IPS-18a (cell line): ENCODE results near the gene MVB12B.
A peak's percentile ranks its signal among the peaks of the same experiment; 100 is the strongest.

Source experiments
- H3K27ac ChIP-seq: one replicate; pipeline ENCODE4 v1.5.1; 2013; ENCODE audit warnings: low read length
- H3K27me3 ChIP-seq: one replicate; pipeline ENCODE4 v1.6.1; 2013; ENCODE audit warnings: mild to moderate bottlenecking, low read length; ENCODE audit not compliant: control insufficient read depth, insufficient read depth
- H3K36me3 ChIP-seq: one replicate; pipeline ENCODE4 v1.6.1; 2013; ENCODE audit warnings: low read depth, low read length; ENCODE audit not compliant: control insufficient read depth
- H3K4me1 ChIP-seq: one replicate; pipeline ENCODE4 v1.6.1; 2013; ENCODE audit warnings: low read depth, low read length; ENCODE audit not compliant: control insufficient read depth
- H3K4me3 ChIP-seq: one replicate; pipeline ENCODE4 v1.5.1; 2013; ENCODE audit warnings: low read length
- H3K9ac ChIP-seq: one replicate; pipeline ENCODE4 v1.6.1; 2013; ENCODE audit warnings: mild to moderate bottlenecking, low read length, moderate library complexity
- H3K9me3 ChIP-seq: one replicate; pipeline ENCODE4 v1.6.1; 2013; ENCODE audit warnings: low read depth, low read length; ENCODE audit not compliant: control insufficient read depth

The MVB12B gene

DNA sequence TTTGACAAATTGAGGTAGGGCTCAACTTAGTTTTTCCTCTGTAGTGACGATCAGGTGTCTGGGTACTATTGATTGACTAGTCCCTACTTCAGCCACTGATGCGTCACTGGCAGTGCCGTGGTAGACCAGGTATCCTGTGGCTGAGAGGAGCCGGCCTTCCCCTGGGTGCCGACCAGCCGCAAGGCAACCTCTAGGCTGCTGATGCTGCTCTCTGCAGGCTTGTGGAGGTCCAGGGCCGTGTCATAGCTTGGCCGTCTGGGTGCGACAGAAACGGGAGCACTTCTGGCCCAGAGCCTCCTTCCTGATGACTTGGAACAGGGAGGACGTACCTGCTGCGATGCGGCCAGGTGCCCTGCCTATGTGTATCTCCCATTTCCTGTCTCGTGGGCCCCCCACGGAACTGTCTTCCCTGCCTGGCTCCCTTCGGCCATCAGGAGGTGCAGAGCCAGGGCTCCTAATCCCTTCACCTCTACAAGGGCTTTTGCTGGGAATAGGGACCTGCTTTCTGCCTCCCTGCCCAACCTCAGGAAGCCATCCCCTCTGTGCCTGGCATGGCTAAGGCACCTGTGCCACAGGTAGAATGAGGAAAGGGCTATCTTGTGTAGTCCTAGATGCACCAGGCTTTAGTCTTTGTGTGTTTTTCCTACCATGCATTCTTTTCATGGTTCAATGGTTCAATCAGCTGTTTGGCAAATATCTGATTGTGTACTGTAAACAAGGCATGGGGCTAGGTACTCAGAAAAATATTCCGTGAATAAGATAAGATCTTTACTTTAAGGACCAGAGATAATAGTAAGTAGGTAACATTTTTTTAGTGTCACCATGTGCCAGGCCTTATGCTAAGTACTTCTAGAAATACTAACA is 44.6 kb downstream of the MVB12B start:
- Histone ChIP-seq H3K27ac (no peak overlapping the region), H3K9ac (no peak overlapping the region), H3K4me1 (peaks cover 10% of the 10 kb centered on the region), H3K27me3 (no peaks in the 10 kb centered on the region), H3K36me3 (no peaks in the 10 kb centered on the region), H3K9me3 (no peaks in the 10 kb centered on the region), H3K4me3 (no peak overlapping the region)

DNA sequence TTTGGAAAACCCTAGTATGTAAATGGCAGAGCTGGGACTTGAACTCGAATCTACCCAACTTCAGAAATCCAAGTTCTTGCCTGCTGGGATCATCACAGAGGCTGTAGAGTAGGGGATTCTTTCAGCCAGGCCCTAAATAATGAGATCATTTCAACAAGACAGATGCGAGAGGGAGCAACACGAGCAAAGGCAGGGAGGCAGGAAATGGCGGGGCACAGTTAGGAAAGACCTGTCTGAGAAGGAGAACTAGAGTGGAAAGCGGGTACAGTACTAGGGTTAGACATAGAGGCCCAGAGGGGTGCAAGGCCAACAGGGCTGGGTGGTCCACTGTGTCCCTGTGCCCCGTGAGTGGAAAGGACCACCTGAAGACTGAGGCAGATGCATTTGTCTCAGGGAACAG is 46.1 kb downstream of the MVB12B start:
- H3K27ac ChIP-seq, result no peak overlapping the region
- no peaks in the 10 kb centered on the region for H3K27me3 ChIP-seq
- H3K36me3 ChIP-seq, result no peaks in the 10 kb centered on the region
- H3K4me1 ChIP-seq, result peaks cover 21% of the 10 kb centered on the region
- H3K9me3 ChIP-seq, result no peaks in the 10 kb centered on the region
- H3K4me3 ChIP-seq, result no peak overlapping the region
- H3K9ac ChIP-seq, result no peak overlapping the region

DNA sequence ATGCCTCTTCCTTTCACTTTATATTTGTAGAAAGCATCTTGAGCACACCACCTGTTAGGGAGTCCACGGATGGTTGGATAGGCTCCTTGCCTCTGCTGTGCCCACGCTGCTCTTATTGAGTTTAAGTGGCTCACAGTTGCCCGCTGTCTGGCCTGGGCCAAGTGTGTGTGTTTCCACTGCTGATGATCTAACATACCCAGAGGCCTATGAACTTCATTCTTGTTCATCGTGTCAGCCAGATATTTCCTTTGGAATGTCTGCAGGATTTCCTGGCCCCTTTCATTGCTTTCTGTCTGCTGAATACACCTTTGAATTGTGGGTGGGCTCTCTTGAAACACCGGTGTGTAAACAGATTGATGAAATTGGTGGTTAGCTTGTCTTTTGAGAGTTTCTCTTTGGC is 46.6 kb downstream of the MVB12B start:
- H3K9ac ChIP-seq, result no peak overlapping the region
- no peak overlapping the region for H3K4me3 ChIP-seq
- no peaks in the 10 kb centered on the region for H3K36me3 ChIP-seq
- no peak overlapping the region for H3K27ac ChIP-seq
- no peaks in the 10 kb centered on the region for H3K27me3 ChIP-seq
- H3K4me1 ChIP-seq, result peaks cover 21% of the 10 kb centered on the region
- no peaks in the 10 kb centered on the region for H3K9me3 ChIP-seq

DNA sequence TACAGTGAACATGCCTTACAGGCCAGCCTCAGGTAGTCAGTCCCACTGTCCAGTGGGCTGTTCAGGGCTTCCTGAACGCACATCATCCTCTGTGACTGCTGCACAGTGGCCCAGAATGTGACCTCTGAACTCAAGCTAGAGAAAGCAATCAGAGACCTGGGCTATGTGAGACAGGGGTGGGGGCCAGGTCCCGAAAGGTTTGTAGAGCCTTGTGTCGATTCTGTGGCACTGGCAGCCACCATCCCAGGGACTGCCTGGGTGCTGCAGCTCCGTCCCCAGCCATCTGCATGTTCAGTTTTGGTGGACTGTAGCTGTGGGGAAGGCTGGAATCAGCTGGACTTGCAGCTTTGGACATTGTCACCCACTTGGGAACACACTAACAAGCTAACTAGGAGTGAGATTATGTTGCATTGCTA is 47.7 kb downstream of the MVB12B start:
- H3K4me1 ChIP-seq, result peaks cover 21% of the 10 kb centered on the region
- no peak overlapping the region for H3K9ac ChIP-seq
- H3K27me3 ChIP-seq, result no peaks in the 10 kb centered on the region
- no peak overlapping the region for H3K27ac ChIP-seq
- H3K4me3 ChIP-seq, result no peak overlapping the region
- no peaks in the 10 kb centered on the region for H3K36me3 ChIP-seq
- H3K9me3 ChIP-seq, result no peaks in the 10 kb centered on the region

DNA sequence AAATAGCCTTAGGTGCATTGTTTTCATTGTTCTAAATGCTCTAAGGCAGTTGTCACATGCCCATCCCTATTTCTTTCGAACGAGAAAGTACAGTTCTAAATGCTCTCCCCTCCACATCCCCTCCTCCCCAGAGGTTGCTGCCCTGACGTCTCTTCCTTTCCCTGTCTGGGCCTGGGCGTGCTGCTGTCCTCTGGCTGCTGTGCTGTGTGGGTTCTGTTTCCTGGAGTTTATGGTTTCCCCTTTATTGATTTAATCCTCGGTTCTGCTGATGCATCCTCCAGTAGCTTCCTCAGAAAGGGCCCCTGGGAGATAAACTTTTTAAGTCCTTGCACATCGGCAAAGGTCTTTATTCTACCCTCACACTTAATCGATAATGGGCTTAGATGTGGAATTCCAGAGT is 48.8 kb downstream of the MVB12B start:
- Histone ChIP-seq H3K4me3 (no peak overlapping the region), H3K4me1 (peaks cover 27% of the 10 kb centered on the region), H3K27me3 (no peaks in the 10 kb centered on the region), H3K9ac (peak overlapping the region; percentile 5), H3K27ac (no peak overlapping the region), H3K9me3 (no peaks in the 10 kb centered on the region), H3K36me3 (no peaks in the 10 kb centered on the region)

DNA sequence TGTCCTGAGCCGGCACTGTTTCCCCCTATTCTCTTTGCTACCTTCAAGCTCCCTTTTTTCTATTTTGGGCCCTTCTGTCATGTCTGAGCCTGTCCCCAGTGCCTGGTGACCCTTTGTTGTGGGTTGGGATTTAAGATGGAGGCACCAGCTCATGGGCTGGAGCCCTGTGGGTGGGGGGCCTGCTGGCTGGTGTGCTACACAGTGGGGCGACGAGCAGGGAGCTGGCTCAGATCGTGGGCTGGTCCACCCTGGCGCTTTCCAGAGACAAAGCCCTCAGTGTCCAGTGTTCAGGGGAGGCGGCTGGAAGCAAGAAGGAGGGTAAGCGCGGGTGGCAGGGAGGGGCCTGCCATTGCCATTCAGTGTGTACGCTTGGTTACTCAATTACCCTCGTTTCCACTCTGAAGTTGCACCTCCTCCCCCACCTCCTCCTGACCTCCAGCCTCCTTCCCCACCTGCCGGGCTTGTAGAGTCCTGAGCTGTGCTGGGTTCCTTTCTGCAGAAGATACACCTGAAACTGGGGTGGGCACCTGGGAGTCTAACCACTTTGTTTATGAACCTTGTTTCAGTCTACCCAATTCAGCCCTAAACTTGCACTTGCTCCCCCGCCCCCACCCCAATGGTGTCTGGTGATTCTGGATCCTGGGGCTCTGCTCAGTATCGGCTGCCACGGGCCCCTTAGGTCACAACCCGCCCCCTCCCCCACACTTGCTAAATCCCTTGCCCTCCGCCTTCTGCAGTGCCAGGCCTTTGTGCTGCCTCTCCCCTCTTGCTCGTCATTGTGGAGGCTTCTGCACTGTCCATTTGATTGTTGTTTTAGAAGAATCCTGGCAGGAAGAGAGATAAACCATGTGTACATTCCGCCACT is 49.9 kb downstream of the MVB12B start:
- Histone ChIP-seq H3K27me3 (no peaks in the 10 kb centered on the region), H3K9ac (peak overlapping the region; percentile 5), H3K27ac (no peak overlapping the region), H3K36me3 (no peaks in the 10 kb centered on the region), H3K4me3 (no peak overlapping the region), H3K9me3 (no peaks in the 10 kb centered on the region), H3K4me1 (peaks cover 27% of the 10 kb centered on the region)

DNA sequence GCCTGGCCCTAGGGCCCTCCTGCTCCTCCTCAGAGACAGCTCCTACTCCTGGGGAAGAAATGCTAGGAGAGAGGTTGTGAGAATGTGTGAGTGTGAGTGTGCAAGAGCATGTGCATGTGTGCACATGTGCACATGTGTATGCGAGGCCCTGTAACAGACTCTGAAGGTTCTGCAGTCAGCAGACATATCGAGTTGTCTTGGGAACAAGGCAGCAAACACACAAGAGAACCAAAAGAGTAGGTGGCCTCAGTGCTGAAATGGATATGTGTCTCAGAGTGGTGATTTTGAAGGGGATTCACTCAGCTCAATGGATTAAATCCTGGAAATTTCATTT is 50.5 kb downstream of the MVB12B start:
- peaks cover 27% of the 10 kb centered on the region for H3K4me1 ChIP-seq
- H3K9ac ChIP-seq, result no peak overlapping the region
- H3K27me3 ChIP-seq, result no peaks in the 10 kb centered on the region
- H3K27ac ChIP-seq, result no peak overlapping the region
- no peaks in the 10 kb centered on the region for H3K9me3 ChIP-seq
- H3K4me3 ChIP-seq, result no peak overlapping the region
- H3K36me3 ChIP-seq, result no peaks in the 10 kb centered on the region

DNA sequence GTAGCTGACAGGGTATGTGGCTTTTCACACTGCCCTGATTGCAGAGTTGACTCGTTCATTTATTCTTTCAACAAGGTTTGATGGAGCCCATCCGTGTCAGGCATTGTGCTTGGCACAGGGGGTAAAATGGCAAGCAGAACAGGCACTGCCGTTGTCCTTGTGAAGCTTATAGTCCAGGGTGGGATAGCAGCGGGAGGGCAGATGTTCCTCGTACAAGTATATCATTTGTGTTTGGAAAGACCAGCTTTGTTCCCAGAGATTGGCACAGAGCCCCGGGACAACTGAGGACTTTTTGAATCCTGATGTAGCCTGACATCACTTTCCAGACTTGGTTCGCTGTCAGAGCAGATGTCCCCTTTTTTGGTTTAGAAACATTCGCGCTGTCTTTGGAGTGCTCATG is 50.9 kb downstream of the MVB12B start:
- H3K27me3 ChIP-seq, result no peaks in the 10 kb centered on the region
- no peaks in the 10 kb centered on the region for H3K36me3 ChIP-seq
- H3K9me3 ChIP-seq, result no peaks in the 10 kb centered on the region
- H3K9ac ChIP-seq, result no peak overlapping the region
- H3K4me3 ChIP-seq, result no peak overlapping the region
- H3K4me1 ChIP-seq, result peaks cover 27% of the 10 kb centered on the region
- no peak overlapping the region for H3K27ac ChIP-seq

DNA sequence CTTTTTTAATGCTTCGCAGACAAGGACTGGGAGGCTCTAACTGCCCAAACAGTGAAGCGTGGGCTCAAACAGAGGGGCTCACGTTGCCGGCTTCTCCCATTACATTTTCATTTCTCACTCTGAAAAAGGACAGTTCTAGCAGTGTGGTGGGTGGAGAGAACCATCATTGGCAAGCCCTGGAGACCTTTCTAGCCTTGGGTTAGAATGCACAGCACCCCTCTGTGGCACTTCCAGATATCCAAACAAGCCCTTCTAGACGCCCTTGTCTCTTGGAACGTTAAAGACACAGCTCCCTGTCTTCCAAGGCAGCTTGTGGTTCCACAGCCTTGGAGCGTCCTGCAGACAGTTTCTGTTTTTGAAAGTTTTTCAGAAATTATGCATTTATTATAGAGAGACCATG is 52.1 kb downstream of the MVB12B start:
- H3K9ac ChIP-seq, result no peak overlapping the region
- H3K9me3 ChIP-seq, result no peaks in the 10 kb centered on the region
- H3K36me3 ChIP-seq, result no peaks in the 10 kb centered on the region
- no peak overlapping the region for H3K27ac ChIP-seq
- peaks cover 27% of the 10 kb centered on the region for H3K4me1 ChIP-seq
- H3K27me3 ChIP-seq, result no peaks in the 10 kb centered on the region
- H3K4me3 ChIP-seq, result no peak overlapping the region

DNA sequence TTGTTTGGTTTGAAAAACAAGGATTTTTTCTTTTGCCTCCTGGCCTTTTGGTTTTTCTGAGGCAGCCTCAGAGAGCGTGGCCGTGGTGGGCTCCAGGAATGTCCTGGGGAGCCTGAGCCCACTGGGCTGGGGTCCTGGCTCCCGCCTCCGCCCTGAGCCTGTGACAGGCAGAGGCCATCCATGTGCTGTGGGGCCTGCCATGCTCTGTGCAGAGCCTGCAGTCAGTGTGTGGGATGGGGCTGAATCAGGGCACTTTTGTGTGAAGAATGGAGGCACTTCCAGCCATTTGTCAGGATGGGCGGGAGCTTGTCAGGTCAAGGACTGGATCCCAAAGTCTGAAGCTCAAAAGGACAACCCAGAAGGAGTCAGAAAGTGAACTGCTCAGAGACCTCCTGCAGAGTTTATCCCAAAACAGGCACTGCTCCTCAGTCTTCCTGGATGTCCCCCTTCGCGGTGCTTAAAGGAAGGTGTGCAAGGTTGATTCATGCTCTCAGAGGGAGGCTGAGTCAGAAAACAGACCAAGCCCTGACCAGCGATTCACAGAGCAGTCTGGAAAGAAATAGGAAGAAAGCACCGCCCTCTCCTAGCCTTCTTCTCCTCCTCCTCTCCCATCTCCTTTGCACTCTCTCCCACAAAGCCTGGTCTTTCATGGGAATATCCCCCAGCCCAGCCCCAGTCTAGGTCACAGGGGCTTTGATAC is 53.2 kb downstream of the MVB12B start:
- Histone ChIP-seq H3K9ac (no peak overlapping the region), H3K4me1 (peaks cover 27% of the 10 kb centered on the region), H3K4me3 (no peak overlapping the region), H3K27me3 (no peaks in the 10 kb centered on the region), H3K36me3 (no peaks in the 10 kb centered on the region), H3K27ac (no peak overlapping the region), H3K9me3 (no peaks in the 10 kb centered on the region)

DNA sequence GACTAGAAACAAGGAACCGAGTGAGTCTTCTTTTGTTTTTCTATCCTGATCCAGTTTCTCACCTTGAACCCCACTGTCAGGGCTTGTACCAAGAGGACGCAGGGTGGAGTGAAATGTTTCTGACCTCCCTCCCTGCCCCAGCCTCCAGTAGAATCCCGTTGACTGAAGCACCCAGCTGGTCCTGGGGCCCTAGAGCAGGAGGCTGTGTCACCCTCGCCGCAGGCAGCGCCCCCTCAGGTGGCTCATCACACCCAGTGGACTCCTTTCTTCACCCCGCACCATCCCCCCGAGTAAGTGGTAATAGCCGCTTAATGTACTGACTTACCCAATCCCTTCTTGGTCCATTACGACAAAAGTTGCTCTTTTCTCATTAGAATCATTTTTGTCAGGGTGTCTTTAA is 53.8 kb downstream of the MVB12B start:
- Histone ChIP-seq H3K4me1 (peaks cover 25% of the 10 kb centered on the region), H3K27me3 (no peaks in the 10 kb centered on the region)

More for the DNA sequence above, 53.8 kb downstream of the MVB12B start:
- H3K9ac ChIP-seq, result no peak overlapping the region
- H3K36me3 ChIP-seq, result no peaks in the 10 kb centered on the region
- H3K9me3 ChIP-seq, result no peaks in the 10 kb centered on the region
- H3K4me3 ChIP-seq, result no peak overlapping the region
- H3K27ac ChIP-seq, result no peak overlapping the region
